ENCODE data around the gene KCNT1.

The KCNT1 gene

GRCh38 chr9:135794057-135794335, 92.0 kb downstream of the KCNT1 start:
- in situ Hi-C loops (cut with HindIII; ENCODE audit: low sequenced_read_pairs) = no loop called here

GRCh38 chr9:135794361-135794885, 92.4 kb downstream of the KCNT1 start:
- in situ Hi-C loops (cut with HindIII; ENCODE audit: low sequenced_read_pairs) = no loop called here

- in situ Hi-C loops (cut with HindIII; ENCODE audit: low sequenced_read_pairs) = no loop called here
Measured at GRCh38 chr9:135795391-135795790, 93.4 kb downstream of the KCNT1 start.

DNA sequence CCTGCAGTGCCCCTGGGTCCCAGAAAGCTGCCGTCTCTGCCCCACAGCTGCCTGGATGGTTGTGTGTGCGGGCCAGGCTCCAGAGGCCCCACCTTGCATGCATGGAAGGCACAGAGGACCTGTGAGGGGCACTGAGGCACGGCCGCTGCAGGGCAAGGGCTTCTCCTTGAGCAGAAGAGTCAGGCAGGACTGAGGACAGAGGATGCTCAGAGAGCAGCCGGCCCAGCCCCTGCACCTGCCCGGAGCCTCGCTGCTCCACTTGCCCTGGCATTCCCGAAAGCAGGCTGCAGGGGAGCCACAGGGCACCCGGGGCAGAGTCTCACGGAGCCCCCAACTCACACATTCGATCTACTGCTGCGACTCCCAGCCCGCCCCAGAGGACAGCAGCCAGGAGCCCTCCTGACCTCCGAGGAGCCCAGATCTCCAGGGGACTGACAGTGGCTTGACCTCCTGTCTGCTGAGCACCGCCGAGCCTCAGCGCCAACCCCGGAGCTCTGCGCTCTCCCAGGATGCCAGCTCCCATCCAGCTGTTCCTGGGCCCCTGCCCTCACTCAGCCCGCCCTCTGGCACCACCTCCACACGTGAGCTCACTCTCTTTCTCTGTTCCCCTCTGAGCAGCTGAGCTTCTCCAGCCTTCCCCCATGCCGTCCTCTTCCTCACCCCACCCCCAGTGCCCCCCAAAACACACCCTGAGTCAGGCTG, 95.0 kb downstream of the KCNT1 start:
- in situ Hi-C loops (cut with HindIII; ENCODE audit: low sequenced_read_pairs) = no loop called here

- in situ Hi-C loops (cut with HindIII; ENCODE audit: low sequenced_read_pairs) = no loop called here
Measured at GRCh38 chr9:135797507-135798262, 95.7 kb downstream of the KCNT1 start.

GRCh38 chr9:135798263-135798585, 96.2 kb downstream of the KCNT1 start:
- in situ Hi-C loops (cut with HindIII; ENCODE audit: low sequenced_read_pairs) = no loop called here

GRCh38 chr9:135799261-135799660, 97.3 kb downstream of the KCNT1 start:
- in situ Hi-C loops (cut with HindIII; ENCODE audit: low sequenced_read_pairs) = no loop called here

GRCh38 chr9:135801070-135801469, 99.1 kb downstream of the KCNT1 start:
- in situ Hi-C loops (cut with HindIII; ENCODE audit: low sequenced_read_pairs) = no loop called here

DNA sequence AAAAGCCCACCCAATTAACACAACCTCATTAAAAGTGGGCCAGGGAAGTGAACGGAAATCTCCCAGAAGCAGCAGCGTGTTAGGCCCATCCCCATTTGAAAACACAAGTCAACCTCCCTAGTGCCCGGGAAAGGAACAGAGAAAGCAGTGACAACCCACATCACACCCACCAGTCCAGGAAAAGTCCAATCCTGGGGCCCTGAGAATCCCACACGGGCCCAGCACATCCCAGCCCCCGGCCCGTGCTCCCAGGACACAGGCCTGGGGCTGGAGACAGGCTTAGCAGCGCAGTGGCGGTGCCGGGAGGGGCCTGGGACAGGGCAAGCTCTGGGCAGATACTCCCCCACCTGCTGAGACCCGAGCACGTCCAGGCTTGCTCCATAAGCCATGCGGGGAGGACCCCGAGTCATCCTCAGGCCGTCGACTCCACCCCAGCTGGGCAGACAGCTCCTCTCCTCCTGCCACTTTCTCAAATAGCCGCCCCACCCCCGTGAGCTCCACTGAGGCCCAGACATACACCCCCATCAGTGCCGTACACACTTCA, 101.0 kb downstream of the KCNT1 start:
- in situ Hi-C loops (cut with HindIII; ENCODE audit: low sequenced_read_pairs) = no loop called here

GRCh38 chr9:135803441-135803840, 101.5 kb downstream of the KCNT1 start:
- in situ Hi-C loops (cut with HindIII; ENCODE audit: low sequenced_read_pairs) = no loop called here

DNA sequence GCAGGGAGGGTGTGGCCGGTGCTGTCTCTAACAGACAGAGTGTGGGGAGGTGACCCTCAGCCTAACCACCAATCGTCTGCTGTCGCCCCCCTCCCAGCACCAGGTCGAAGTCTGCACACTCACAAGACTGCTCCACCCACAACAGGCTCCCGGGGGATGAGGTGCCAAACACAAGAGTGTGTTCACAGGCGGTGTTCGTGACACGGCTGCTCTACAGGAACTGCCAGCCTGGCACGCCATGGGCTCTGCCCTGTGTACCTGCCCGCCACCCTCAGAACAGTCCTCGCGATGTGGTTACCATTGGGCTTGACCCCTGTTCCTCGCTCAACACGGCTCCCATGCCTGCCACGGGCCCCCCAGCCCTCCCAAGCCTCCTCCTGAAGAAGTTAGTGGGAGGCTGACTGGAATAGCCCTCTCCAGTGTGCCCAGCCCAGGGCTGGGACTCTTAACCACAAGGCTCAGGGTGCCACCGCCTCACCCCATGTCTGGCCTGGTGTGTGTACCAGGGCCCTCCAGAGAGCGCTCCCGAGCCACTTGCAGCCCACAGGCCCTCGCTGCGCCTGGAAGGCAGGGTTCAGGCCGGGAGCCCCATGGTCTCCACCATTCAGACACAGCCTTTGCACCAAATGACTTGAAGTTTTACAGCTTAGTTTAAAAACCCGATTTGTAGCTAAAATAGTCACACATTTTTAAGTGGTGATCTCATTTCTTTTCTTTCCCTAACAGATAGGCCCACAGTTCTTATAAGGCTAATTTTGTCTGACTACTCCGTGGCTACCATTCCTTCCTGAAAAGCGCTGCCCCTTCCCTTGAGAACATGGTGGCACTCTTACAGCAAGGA, 102.8 kb downstream of the KCNT1 start:
- in situ Hi-C loops (cut with HindIII; ENCODE audit: low sequenced_read_pairs) = no loop called here

DNA sequence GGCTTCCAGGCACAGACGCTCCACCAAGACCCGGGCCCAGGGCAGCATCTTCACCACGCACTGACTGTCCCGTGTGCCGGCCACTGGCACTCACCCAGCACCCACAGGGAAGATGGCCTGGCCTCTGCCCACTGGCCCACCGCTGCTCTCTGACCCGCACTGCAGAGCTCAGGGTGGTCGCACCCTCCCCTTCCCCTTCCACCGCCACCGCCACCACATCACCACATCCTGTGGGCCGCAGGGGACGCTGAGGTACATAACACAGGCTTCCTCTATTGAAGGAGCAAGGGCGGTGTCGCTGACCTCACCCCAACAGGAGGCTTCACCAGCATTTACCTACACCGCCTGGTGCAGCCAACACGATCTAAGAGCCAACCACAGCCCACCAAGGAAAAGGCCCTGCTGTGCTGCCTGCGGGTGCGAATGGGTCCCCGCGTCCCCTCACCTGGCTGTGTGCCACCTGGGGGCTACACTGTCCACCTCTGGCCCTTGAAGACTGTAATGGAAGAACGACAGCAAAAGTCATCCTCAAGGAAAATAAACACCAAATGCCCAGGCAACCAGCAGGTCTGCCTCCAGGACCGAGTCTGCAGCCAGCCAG, 103.5 kb downstream of the KCNT1 start:
- in situ Hi-C loops (cut with HindIII; ENCODE audit: low sequenced_read_pairs) = no loop called here

- in situ Hi-C loops (cut with HindIII; ENCODE audit: low sequenced_read_pairs) = no loop called here
Measured at GRCh38 chr9:135809166-135809565, 107.2 kb downstream of the KCNT1 start.

DNA sequence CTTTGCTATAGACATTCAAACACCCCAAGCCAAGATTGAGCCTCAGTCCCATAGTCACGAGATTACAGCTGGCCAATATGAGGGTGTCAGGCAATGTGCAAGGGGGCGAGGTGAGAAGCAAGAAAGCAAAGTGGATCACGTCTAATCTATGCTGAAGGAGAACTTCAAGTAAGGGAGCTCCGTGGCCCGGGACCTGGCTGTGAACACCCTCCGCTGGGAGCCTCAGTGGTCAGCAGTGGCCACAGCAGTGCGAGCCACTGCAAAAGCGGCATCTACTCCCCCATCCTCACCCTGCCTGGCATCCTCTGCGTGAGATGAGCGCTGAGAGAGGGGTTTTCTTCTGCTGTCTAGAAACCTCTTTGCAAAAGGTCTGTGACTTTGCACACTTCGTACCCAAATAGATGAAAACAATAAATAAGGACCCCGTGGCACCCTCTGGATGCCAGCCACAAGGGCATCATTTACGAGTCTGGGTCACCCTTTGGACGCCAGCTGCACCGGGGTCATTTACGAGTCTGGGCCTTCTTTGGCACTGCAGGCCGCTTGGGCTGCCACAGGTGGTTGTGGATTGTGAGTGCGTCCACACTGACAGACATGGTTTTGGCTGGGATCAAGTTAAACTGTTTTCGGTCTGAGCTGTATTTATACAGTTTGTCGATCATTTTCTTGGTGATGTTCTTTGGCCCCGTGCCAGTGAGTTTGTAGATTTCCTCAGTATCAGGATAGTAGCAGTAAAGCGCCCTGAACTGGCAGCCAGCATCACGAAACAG, 109.0 kb downstream of the KCNT1 start:
- in situ Hi-C loops (cut with HindIII; ENCODE audit: low sequenced_read_pairs) = no loop called here

DNA sequence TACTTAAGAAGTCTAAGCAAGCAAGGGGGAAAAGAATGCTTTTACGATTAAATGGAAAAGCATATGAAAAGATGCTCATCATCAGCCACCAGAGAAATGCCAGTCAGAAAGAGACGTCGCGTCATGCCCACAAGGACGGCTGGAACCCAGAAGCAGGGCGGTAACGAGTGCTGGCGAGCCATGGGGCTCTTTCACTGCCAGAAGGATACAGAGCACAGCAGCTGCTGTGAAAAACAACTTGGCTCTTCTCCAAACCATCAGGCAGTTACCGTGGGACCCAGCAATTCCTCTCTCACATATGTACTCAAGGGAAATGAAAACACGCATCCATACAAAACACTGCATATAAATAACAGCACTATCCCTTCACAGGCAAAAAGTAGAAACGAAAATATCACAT, 109.8 kb downstream of the KCNT1 start:
- in situ Hi-C loops (cut with HindIII; ENCODE audit: low sequenced_read_pairs) = no loop called here

DNA sequence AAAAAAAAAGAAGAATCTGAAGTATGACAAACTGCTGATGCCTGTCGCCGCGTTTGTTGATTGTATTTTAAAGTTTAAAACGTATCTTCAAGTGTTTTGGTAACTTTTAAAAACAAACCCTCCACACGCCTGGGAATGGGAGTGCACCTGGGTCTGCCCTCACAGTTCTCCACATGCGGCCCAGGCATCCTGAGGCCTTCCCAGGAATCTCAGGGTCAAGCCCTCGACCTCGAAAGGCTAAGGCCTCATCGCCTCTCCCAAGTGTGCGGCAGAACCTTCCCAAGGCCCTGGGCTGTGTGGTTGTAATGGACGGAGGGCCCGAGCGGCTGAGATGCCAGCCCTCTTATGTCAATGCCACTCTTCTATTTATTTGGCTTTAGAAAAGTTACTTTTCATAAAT, 111.0 kb downstream of the KCNT1 start:
- in situ Hi-C loops (cut with HindIII; ENCODE audit: low sequenced_read_pairs) = no loop called here

- in situ Hi-C loops (cut with HindIII; ENCODE audit: low sequenced_read_pairs) = no loop called here
Measured at GRCh38 chr9:135813671-135814290, 111.8 kb downstream of the KCNT1 start.

GRCh38 chr9:135814421-135815095, 112.6 kb downstream of the KCNT1 start:
- in situ Hi-C loops (cut with HindIII; ENCODE audit: low sequenced_read_pairs) = no loop called here

DNA sequence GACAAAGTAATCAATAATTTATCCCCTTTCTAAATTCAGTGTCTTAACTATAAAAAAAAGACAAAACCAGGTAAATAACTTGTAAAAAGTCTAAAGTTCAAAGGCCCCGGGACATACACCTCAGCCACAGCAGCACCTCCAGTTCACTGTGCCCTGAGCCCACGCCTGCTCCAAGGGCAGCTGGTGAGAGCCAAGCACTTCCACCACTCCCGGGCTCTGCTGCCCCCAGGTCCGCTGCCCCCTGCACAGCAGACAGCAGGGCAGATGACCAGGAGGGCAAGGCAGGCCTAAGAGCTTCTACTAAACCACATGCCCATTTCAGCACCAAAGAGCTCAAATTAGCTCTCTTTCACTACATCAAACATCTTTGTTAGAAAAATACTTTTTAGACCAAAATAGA, 113.4 kb downstream of the KCNT1 start:
- in situ Hi-C loops (cut with HindIII; ENCODE audit: low sequenced_read_pairs) = no loop called here
